HG03575 (cell line): ENCODE results near the gene MAMDC2.
"Not testable (repeated sequence)": the region's sequence is repeated elsewhere in the genome, so short reads cannot be mapped to it uniquely, and the experiment has no call there.

Experiments
- ATAC-seq: cut with Tn5 transposase; IDR thresholded peaks from one replicate; pipeline ENCODE4 v1.9.1; 2021; ENCODE audit not compliant: unreplicated experiment, insufficient number of reproducible peaks, low FRiP score; ENCODE audit errors: extremely low read depth

Gene MAMDC2

GRCh38 chr9:70031141-70031545 is 12.5 kb upstream of the MAMDC2 start:
- ATAC-seq = no peak

- no peak for ATAC-seq
Observed at GRCh38 chr9:70034271-70034711, 9.4 kb upstream of the MAMDC2 start.

DNA sequence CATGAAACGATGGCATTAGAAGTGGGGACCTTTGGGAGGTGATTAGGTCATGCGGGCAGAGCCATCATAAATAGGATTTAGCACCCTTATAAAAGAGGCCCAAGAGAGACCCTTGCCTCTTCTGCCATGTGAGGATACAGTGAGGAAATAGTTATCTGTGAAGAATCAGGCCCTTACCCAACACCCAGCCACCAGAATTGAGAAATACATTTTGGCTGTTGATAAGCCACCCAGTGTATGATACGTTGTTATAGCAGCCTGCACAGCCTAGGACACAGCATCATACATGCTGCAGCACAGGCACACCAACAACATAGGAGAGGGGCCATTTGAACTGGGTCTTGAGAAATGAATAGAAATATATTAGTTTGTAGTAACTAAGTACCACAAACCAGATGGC is 8.0 kb upstream of the MAMDC2 start:
- ATAC-seq = no peak

DNA sequence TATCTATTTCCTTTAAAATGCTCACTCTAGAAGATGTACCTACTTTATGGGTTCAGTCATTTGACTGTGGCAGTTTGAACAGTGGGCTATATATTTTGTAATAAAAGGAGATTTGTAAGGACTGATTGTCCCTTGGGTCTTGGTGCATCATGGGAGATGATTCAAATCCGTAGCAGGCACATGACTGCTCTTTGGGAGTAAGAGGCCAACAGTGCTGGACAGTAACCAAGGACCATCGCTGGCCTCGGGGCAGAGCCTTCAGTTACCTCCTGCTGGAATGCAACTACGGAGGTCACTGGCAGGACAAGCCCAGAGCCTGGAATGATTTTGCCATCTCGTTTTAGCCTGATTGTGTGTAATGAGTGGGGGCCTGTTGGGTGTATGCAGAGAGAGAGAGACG is 7.0 kb upstream of the MAMDC2 start:
- no peak for ATAC-seq

- not testable (repeated sequence) for ATAC-seq
Observed at GRCh38 chr9:70038171-70038621, 5.5 kb upstream of the MAMDC2 start.

GRCh38 chr9:70040376-70040903 is 3.2 kb upstream of the MAMDC2 start:
- no peak for ATAC-seq

- ATAC-seq = no peak
Observed at GRCh38 chr9:70042461-70043215, 1.0 kb upstream of the MAMDC2 start.

GRCh38 chr9:70043285-70043684 is 363 bp upstream of the MAMDC2 start:
- ATAC-seq = no peak

DNA sequence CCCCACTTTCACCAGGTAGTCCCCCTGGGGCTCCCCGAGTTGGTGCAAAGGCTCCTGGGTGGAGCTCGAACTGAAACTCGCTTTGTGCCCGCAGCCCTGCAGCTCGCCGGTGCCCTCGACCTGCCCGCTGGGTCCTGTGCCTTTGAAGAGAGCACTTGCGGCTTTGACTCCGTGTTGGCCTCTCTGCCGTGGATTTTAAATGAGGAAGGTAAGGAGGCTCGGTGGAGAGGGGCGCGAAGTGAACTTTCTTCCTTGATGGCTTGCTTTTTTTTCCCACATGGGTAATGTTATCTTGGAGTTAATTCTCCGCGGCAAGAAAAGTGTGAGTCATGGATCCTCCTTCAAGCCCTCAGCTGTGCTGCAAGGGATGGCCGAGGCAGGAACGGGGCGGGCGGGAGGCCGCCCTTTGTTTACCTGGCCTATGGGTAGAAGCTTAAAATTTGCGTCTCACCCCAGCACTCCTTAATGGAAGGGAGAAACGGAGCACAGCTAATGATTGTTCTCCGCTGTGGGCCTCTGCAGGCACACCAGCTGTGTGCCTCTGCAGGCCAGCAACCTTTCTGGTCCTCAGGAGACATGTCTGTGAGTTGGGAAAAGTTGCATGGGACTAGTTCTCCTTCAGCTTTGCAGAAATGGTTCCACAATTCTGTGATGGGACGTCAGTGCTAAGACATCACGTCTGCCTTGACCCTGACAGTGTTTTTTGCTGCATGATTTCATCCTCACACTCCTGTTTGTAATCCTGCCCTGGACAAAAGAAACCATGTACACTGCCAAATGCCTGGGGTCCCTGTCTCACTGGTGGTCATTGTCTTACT is 1.1 kb downstream of the MAMDC2 start:
- ATAC-seq = no peak

- no peak for ATAC-seq
Observed at GRCh38 chr9:70045452-70045851, 1.8 kb downstream of the MAMDC2 start.

DNA sequence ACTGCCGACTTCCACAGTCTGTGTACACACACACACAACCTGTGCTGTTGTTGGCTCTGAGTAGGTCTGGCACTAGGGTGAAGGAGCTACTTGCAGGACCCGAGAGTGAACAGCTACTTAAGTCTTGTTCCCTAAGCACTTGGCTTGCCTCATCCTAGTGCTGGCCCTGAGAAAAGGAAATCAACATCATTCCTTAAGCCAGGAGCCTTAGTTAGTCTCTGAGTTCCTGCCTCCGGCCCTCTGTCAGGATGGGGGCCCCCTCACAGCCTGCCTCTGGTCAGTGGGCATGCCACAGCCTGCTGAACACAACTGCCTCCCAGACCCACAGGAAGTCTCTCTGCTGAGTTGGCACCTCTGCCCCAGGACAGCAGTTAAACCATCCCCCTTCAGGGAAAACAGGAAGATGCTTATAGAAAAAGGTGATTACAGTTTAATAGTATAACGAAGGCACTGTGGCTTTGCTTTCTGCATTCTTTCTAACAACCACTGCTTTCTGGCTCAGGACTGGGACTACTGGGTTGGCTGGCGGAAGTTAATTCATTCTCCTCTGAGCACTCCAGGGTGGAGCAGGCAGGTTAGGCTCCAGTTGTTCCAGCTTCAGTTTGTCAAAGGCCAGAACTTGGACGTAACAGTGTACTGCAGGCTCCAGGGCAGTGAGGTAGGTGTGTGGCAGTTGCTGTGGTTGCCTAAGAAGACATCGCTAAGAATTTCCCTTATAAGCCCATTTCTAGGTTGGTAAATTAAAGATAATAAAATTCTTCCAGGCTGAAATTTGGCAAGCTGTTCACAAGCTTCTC is 2.8 kb downstream of the MAMDC2 start:
- no peak for ATAC-seq

DNA sequence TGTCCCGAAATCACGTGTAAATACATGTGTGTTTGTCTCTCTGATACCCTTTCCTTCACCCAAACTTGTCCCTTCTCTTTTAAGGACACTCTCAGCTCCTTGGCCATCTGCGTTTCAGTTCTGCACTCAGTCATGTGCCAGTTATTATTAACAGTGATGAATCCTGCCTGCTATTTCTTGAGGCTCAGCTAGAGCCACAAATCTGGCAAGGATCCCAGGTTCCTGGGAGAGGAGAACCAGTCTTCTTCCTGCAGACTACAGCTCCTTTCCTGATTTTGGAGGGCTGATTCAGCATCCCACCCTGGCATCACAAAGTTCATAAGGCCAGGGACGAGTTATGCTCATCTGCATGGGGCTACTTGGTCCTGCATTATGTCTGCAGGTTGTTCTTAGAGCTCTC is 5.6 kb downstream of the MAMDC2 start:
- no peak for ATAC-seq

DNA sequence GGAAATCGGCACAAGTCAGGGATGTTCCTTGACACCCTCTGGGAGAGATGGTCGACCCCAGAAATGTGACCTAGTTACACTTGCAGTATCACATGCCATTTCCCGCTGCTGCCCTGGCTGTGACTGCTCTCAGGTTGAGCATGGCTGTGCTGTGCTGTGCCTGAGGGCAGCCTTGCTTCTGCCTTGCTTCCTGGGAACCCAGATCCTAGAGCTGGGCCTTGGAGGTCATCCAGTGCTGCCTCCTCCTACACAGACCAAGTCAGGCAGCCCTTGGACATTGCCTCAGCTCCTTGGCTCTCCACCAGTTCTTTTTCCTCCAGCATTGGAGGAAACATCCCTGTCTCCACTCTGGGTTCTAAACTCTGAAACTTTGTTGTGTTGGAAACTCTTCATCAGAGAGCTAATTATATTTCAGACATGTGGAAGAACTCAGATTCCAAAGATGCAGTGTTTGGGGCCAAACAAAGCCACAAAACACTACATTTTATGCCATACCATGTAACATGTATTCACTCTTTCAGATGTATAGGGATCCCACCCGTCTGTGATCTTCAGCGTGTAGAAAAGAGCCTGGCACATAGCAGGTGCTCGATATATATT is 6.1 kb downstream of the MAMDC2 start:
- no peak for ATAC-seq

- no peak for ATAC-seq
Observed at GRCh38 chr9:70052768-70053167, 9.1 kb downstream of the MAMDC2 start.

DNA sequence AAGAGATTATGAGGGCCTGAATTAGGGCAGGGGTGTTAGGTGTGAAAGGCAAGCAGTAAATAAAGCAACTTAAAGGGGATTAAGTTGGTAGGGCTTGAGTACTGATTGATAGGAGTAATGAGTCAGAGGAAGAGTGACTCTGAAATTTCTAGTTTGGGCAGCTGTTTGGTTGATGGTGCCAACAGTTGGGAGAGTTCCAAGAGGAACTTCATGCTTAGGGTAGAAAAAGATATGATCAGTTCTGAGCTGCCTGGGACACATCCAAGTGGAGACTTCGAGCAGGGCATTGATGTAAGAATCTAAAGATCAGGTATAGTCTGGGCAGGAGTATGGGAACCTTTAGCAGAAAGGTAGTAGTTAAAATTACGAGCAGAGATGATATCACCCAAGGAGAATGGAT is 10.2 kb downstream of the MAMDC2 start:
- ATAC-seq = no peak

DNA sequence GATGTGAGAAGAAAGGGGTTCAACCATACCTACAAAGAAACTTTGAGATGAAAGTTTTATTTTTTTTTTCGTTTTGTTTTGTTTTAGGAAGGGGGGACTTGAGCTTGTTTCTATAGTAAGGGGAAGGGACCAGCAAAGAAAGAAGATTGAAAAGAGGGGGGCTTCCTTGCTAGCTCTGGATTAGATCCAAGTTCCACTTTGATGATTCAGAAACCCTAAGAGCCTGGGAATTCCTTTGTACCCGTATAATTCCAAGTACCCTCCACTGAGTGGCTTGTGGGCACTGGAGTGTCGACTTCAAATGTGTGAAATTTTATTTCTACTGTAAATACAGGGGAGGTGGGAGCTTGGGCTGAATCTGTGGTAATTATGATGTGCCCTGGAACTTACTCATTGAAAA is 10.9 kb downstream of the MAMDC2 start:
- ATAC-seq = no peak

- ATAC-seq = no peak
Observed at GRCh38 chr9:70055406-70056210, 12.0 kb downstream of the MAMDC2 start.
